ENCODE results near the gene ATP5F1B.
A peak's percentile ranks its signal among the peaks of the same experiment; 100 is the strongest.

The ATP5F1B gene

GRCh38 chr12:56591126-56591525, 54.7 kb downstream of the ATP5F1B start:
- Histone ChIP-seq H3K4me3 (ENCODE audit: low read depth, low read length) (no peak overlapping the region), H3K36me3 (peaks cover 2% of the 10 kb centered on the region; the same call in 1 of the 2 replicates), H3K27me3 (ENCODE audit: insufficient read depth, low read depth, severe bottlenecking) (no peaks in the 10 kb centered on the region), H3K27ac (no peak overlapping the region), H3K9me3 (ENCODE audit: severe bottlenecking) (no peaks in the 10 kb centered on the region)
- DNase-seq: peak; percentile 25
- no peak for TF ChIP-seq CTCF (IDR thresholded peaks at IDR 0.05; ENCODE audit: low read depth, low read length)

- DNase-seq: peak; percentile 54
- TF ChIP-seq CTCF (IDR thresholded peaks at IDR 0.05; ENCODE audit: low read depth, low read length): peak; percentile 80
- Histone ChIP-seq H3K9me3 (ENCODE audit: severe bottlenecking) (no peaks in the 10 kb centered on the region), H3K27me3 (ENCODE audit: insufficient read depth, low read depth, severe bottlenecking) (no peaks in the 10 kb centered on the region), H3K27ac (no peak overlapping the region), H3K4me3 (ENCODE audit: low read depth, low read length) (no peak overlapping the region), H3K36me3 (no peaks in the 10 kb centered on the region)
Measured at GRCh38 chr12:56590237-56590830, 55.5 kb downstream of the ATP5F1B start.

DNA sequence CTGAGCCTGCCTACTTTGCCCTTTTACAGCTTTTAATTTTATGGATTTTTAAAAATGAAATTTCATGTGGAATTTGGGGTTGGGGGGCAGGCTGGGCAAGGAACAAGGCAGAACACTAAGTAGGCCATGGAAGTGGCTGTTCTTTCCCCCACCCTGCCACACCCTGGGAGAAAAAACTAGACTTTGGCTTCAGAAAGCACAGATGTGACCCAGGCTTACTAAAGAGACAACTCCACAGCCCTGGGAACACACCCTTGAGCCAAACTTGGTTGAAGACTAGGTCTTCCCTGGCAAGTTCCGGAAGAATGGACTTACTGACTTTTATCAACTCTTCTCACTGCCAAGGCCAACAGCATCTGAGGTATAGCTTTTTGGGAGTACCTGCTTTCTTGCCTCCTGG, 56.0 kb downstream of the ATP5F1B start:
- Histone ChIP-seq H3K36me3 (no peaks in the 10 kb centered on the region), H3K9me3 (ENCODE audit: severe bottlenecking) (no peaks in the 10 kb centered on the region), H3K27me3 (ENCODE audit: insufficient read depth, low read depth, severe bottlenecking) (no peaks in the 10 kb centered on the region), H3K27ac (no peak overlapping the region), H3K4me3 (ENCODE audit: low read depth, low read length) (no peak overlapping the region)
- no peak for TF ChIP-seq CTCF (IDR thresholded peaks at IDR 0.05; ENCODE audit: low read depth, low read length)
- no peak for DNase-seq
